NCI-H526 treated with DMSO at 0.1 percent for 48 hours (cell line): Measurements from ENCODE around the gene KLHL35.
"Not testable (repeated sequence)": the region's sequence is repeated elsewhere in the genome, so short reads cannot be mapped to it uniquely, and the experiment has no call there.

ENCODE experiments used
- DNase-seq: peaks from one replicate; lab custom pipeline; 2025; lab: John Stamatoyannopoulos, UW

The KLHL35 gene

DNA sequence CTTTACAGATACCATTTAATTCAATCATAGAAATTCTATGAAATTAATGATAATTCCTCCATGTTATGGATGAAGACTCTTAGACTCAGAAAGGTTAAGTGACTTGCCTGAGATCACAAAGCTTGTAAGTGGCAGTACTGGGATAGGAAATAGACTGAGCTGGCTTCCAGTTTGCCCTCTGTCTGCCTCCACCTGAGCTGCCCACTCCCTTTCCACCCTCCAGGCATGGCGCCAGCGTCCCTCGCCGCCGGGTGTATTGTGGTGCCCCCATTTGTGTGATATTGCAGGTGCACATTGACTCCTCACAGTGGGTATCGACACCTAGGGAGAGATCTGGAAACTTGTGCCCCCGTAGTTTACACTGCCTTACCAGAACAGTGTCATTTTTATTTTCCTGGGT lies 43.1 kb downstream of the KLHL35 start:
- DNase-seq: no peak

DNA sequence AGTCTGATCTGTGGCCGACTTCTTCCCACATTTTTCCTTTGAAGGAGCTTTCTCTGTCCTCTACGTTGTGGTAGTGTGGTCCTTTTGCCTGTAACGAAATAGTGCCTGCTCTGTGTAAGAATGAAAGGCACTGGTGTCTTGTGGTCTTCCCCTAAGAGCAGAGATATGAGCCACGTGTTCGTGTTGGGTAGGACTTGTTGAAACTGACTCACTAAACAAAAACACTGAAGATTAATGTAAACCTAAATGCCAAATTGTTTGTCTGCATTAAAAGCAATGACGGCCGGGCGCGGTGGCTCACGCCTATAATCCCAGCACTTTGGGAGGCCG lies 43.8 kb downstream of the KLHL35 start:
- no peak for DNase-seq

DNA sequence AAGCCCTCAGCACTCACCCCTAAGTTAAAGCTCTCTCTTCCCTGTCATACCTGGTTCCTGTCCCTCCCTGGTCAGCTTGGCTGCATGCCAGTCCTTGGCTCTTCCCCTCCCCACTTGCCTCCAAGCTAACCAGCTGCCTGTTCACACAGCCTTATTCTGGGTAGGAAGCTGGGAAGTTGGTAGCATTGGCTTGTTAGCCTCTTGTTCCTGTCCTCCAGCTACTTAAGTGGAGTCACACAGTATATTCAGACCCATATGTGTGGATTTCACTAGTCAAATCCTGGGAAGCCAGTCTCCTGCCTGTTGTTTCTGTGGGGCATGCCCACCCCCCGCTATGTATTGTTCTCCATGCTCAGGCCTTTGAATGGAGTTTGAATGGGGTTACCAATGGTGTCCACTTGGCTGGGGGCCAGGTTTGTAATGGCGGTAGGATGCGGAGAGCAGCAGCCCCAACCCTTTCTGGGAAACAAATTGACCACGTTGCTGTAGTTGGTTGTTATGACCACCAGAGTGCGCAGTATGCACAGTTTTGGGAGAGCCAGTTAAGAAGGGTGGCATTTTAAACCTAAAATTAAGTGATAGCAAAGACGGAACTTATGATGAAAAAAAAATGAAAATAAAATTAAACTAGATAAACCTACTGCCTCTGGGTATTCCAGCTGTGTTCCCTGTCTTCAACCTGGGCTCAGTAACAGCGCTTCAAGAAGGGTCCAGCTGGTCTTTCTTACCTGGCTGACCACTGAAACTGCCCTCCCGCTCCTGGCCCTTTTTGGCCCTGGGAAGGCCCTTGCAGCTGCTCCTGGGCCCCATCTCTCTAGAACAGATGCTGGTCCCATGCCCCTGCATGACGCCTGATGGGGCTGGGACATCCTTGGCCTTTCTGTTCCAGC lies 44.4 kb downstream of the KLHL35 start:
- DNase-seq: peak; percentile 79

DNA sequence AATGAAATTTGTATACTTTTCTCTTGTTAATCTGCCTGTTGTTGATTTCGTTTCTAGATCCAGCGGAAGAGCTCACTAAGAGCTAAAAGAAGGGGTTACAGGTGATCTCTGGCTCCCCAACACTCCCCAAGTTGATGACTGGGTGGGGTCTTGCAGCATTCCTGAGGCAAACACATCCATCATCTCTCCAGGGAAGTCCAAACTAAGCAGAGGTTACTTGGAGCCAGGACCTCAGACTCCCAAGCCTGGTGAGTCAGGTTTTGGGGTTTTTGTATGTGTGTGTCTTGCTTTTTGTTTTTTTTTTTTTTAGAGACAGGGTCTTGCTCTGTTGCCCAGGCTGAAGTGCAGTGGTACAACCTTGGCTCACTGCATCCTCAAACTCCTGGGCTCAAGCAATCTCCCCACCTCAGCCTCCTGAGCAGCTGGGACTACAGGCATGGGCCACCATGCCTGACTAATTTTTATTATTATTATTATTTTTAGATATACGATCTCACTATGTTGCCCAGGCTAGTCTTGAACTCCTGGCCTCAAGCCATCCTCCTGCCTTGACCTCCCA lies 45.2 kb downstream of the KLHL35 start:
- DNase-seq: no peak

DNA sequence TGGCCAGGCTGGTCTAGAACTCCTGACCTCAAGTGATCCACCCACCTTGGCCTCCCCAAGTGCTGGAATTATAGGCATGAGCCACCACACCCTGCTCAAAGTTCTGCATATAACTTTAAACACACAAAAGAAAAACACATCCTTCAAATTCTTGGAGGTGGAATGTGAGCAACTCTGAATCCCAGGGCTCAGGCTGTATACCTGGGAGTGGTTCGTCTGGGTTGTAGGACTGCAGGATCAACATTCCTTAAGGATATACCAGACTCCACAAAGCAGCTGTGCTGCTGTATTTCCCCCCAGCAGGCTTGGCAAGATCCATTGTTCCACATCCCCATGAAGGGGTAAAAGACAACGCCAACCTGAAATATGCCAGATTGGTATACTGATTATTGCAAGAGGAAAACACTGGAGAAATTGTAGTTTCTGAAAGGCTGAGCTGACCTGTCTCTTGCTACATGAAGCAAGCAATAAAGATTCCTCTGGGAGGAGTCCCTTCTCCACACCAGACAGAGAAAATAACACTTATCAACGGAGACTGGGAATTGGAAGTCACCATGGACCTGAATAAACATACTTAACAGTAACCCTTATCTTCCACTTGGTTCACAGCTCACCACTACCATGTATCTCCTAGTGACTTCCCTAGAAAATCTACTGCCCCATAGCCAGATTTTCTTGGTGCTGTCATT lies 45.9 kb downstream of the KLHL35 start:
- no peak for DNase-seq

DNA sequence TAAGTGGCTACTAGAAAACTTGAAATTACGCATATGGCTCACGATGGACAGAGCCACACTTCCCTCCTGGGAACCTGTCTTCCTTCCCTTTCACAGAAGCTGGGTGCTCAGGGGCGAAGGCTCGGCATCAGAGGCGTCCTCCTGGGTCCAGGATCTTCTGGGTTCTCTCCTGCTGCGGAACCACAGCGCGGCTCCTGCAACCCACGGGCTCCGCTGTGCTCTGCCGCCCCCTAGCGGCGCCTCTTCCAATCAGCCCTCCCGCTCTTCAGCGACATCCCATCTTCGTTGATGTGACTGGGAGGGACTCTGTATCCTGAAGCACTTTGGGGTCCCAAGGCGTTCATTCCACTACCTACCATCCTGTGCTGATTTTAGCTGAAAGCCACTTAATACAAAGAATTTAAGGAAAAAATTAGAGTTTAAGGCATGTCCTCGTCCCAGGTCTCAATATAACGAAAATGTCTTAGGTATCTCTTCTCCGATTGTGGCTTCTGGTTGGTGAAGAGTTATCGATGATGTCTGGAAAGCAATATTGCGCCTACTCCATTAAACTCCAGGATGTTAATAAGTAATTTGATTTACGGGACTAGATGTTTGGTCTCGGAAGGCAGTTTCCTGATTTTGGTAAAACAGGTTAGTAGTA lies 48.4 kb downstream of the KLHL35 start:
- peak; percentile 60 for DNase-seq

DNA sequence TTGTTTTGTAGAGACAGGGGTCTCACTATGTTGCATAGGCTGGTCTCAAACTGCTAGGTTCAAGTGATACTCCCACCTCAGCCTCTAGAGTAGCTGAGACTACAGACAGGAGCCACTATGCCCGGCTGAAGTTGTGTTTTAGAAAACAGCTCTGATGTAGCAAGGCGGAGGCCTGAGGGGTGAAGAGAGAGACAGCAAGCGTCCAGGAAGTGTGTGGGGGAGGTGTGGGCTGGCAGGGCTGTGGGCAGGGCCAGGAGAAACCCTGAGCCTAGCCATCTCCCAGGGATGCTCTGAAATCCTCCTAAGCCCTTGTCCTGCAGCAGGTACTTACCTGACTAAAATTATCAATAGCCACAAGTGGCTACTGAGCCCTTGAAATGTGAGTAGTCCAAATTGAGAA lies 49.8 kb downstream of the KLHL35 start:
- no peak for DNase-seq

DNA sequence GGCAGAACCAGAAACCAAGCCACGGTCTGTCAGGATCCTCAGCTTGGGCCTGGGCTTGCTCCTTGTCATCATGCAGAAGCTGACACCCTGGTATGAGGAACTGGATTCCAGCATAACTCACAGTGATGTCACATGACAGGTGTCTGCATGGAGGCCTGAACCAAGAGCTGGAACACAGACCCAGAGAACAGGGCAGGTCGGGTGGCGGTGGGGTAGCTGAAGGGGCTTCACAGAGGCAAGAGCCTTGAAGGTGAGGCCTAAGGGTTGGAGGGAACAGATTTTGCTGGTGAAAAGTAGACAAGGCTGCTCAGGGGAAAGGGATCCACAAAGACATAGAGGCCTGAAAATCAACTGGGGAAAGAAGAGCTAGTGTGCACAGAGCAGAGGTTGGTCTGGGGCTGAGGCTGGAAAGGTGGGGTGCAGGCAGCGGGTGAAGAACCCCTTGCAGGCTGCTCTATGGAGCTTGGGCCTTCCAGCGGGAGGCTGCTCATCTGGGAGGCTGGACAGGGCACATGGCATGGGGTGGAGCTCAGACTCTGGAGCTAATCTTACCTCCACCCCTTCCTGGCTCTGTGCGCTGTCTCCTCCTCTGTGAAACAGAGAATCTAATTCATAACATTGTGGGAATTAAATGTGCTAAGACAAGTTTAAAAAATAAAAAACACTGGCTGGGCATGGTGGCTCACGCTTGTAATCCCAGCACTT lies 52.1 kb downstream of the KLHL35 start:
- no peak for DNase-seq

DNA sequence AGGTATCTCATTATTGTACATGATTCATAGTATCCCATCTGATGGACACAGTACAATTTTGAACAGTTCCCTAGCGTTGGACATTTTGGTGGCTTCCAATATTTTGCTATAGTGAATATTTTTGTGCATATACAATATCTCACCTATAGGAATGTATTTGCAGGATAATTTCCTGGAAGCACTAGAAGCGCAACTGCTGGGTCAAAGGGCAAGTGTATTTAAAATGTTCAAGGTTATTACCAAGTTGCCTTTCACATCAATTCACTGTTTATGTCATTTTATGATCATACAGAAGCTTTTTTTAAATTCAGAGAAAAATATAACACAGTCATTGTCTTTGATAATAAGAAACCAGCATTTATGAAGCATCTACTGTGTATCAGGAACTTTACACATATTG lies 52.8 kb downstream of the KLHL35 start:
- no peak for DNase-seq

DNA sequence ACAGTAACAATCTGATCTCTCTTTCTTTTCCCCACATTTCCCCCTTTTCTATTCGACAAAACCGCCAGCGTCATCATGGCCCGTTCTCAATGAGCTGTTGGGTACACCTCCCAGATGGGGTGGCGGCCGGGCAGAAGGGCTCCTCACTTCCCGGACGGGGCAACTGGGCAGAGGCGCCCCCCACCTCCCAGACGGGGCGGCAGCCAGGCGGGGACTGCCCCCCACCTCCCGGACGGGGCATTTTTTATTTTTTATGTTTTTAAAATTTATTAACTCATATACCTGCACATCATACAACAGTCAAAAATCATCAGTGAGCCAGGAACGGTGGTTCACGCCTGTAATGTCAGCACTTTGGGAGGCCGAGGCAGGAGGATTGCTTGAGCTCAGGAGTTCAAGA lies 54.2 kb downstream of the KLHL35 start:
- DNase-seq: not testable (repeated sequence)

DNA sequence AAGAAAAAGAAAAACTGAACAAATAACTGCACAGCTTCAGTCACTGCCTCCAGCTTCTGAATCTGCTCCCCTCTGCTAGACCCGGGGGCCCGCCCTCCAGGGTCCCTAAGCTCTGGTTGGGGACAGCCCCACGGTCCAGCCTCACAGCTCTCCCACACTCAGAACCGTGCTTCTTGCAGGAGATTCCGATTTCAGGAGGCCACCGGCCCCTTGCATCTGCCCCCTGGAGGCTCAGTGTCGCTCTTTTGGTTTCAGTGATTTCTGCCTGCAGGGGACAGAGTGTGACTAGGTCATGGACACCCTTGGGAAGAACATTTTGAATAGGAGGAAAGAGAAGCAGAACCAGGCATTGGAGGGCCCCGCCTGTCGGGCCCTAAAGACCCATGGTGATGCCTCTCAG lies 56.8 kb downstream of the KLHL35 start:
- DNase-seq: no peak

DNA sequence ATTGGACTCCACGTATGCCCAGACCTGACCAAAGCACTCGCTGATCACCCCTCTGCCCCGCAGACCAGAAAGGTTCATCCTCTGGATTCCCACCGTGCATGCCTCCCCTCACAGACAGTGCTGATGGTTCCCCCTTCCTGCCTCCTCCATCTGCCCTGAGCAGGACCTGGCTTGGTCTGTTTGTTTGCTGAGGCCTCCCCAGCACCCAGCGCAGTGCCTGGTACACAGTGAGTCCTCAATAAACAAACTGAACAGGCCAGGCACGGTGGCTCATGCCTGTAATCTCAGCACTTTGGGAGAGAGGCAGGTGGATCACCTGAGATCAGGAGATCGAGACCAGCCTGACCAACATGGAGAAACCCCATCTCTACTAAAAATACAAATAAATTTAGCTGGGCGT lies 57.4 kb downstream of the KLHL35 start:
- no peak for DNase-seq

DNA sequence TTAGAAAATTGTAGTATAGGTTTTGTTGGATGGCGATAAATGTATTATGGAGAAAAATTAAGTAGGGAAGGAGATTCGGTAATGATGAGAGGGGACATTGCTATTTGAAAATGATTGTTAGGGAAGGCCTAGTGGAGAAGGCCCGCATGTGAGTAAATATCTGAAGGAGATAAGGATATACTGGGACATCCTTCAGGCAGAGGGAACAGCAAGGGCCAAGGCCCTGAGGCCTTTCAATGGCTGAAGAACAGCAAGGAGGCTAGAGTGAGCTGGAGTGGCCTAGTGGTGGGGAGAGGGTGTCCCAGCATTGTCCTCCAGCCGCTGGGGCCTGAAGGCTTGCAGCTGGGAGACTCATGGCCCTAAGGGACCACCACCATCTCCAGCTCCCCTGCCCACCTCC lies 58.4 kb downstream of the KLHL35 start:
- DNase-seq: no peak

DNA sequence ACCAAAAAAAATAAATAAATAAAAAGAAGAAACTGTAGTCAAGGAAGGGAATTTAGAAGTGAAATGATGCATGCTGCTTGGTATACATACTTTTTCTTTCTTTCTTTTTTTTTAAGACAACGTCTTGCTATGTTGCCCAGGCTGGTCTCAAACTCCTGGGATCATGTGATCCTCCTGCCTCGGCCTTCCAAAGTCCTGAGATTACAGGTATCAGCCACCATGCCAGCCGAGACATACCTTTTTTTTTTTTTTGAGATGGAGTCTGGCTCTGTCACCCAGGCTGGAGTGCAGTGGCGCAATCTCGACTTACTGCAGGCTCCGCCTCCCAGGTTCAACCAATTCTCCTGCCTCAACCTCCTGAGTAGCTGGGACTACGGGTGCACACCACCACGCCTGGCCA lies 59.8 kb downstream of the KLHL35 start:
- no peak for DNase-seq
